Esophagus squamous epithelium (tissue), 5 donors: ENCODE results near the gene TRAPPC11. TPM values are rescaled to one million over a fixed set of nuclear protein-coding genes. Genes with fewer than 3 reads are reported as not detected.

ENCODE experiments used
- DNase-seq: peaks from one replicate; lab custom pipeline; 2025; lab: John Stamatoyannopoulos, UW
- H3K27ac ChIP-seq, 4 donors: fragments of 200-600 bp; sonication (generic); one replicate each; pipeline ENCODE4 v1.5.1; 2016 to 2019; ENCODE audit warnings: mild to moderate bottlenecking in 1 of 4
- H3K27me3 ChIP-seq, 4 donors: fragments of 200-600 bp; sonication (generic); 1 replicate in 3 of 4; 2 replicates in 1 of 4; pipeline versions ENCODE4 v1.5.1 to v1.6.0; 2017 to 2021; ENCODE audit warnings: antibody characterized with exemption in 1 of 4
- H3K36me3 ChIP-seq, 3 donors: fragments of 200-600 bp; sonication (generic); one replicate each; pipeline ENCODE4 v1.5.1; 2016 to 2019
- H3K4me1 ChIP-seq, 3 donors: fragments of 200-600 bp; sonication (generic); one replicate each; pipeline ENCODE4 v1.5.1; 2017 to 2019
- H3K4me3 ChIP-seq, 4 donors: fragments of 200-600 bp; sonication (generic); 1 replicate in 3 of 4; 2 replicates in 1 of 4; pipeline ENCODE4 v1.5.1; 2016 to 2019; ENCODE audit warnings: mild to moderate bottlenecking in 2 of 4, moderate library complexity in 1 of 4
- H3K9me3 ChIP-seq, 3 donors: fragments of 200-600 bp; sonication (generic); one replicate each; pipeline ENCODE4 v1.5.1; 2016 to 2019
- CTCF ChIP-seq, 6 experiments: fragments of 450-650 bp in 4 of 6; fragments of 200-600 bp in 2 of 6; sonication (generic) in 2 of 6; IDR thresholded peaks; one replicate each; pipeline ENCODE4 v1.5.1; 2016 to 2019; ENCODE audit warnings: antibody characterized with exemption in 6 of 6, mild to moderate bottlenecking in 4 of 6, moderate library complexity in 4 of 6
- POLR2A ChIP-seq, 4 donors: fragments of 450-650 bp; IDR thresholded peaks; one replicate each; pipeline ENCODE4 v1.6.1; 2017; ENCODE audit warnings: antibody characterized with exemption in 4 of 4, mild to moderate bottlenecking in 4 of 4, moderate library complexity in 3 of 4
- WGBS, 2 donors: methylation state at CpG; one replicate each; pipeline ENCODE4 v1.1.5; 2018; 5-methylcytosine and 5-hydroxymethylcytosine counted together
- intact Hi-C: fragments of 100-400 bp; cut with DNase I; formaldehyde crosslinking; loops from one replicate; pipeline ENCODE4 v1.15.0; 2022
- total RNA-seq, 4 donors: library from RNA; depleted of rRNA; stranded (reverse); fragments of >200 nt; gene quantifications; one replicate each; pipeline ENCODE4 v1.1.0, GENCODE V29; 2016
- donor health status: DM: yes; HTN: yes; CAD: no.

TRAPPC11 gene
- total RNA-seq, 4 donors from 2014 or later: 24.5 to 36.2 (median 34.6) TPM

- Histone ChIP-seq H3K9me3 (no peaks in the 10 kb centered on the region), H3K36me3 (peaks cover 9 to 95% (median 36%) of the 10 kb centered on the region in 3 donors), H3K4me1 (no peaks in the 10 kb centered on the region), H3K27me3 (no peaks in the 10 kb centered on the region), H3K4me3 (no peak overlapping the region), H3K27ac (no peak overlapping the region)
- DNase-seq: no peak
- WGBS, 2 donors: 96 to 100% methylated on average over 1 of the region's 1 CpG
- TF ChIP-seq CTCF (IDR thresholded peaks at IDR 0.05) (no peak), POLR2A (IDR thresholded peaks at IDR 0.05) (no peak)
- intact Hi-C loops: no loop called here
These were observed 43.4 kb downstream of the TRAPPC11 start for GRCh38 chr4:183702492-183702891.

GRCh38 chr4:183714626-183715025, 55.5 kb downstream of the TRAPPC11 start:
- TF ChIP-seq CTCF (IDR thresholded peaks at IDR 0.05): no peak
- TF ChIP-seq POLR2A (IDR thresholded peaks at IDR 0.05): no peak
- Histone ChIP-seq H3K9me3 (no peaks in the 10 kb centered on the region), H3K27ac (no peak overlapping the region), H3K27me3 (no peaks in the 10 kb centered on the region), H3K36me3 (peaks cover 0 to 53% (median 6%) of the 10 kb centered on the region in 3 donors), H3K4me3 (no peak overlapping the region), H3K4me1 (peaks cover 0 to 6% (median 0%) of the 10 kb centered on the region in 3 donors)
- DNase-seq: no peak
- WGBS, 2 donors: 68 to 76% methylated on average over 7 of the region's 7 CpGs
- intact Hi-C loops: no loop called here

- no peak for DNase-seq
- intact Hi-C loops: no loop called here
These were observed 57.2 kb downstream of the TRAPPC11 start for GRCh38 chr4:183716302-183716701.

GRCh38 chr4:183718876-183719275, 59.8 kb downstream of the TRAPPC11 start:
- H3K27me3 ChIP-seq: no peaks in the 10 kb centered on the region
- H3K4me3 ChIP-seq: no peak overlapping the region
- no peak for TF ChIP-seq CTCF (IDR thresholded peaks at IDR 0.05)
- TF ChIP-seq POLR2A (IDR thresholded peaks at IDR 0.05): no peak
- no peak overlapping the region for H3K27ac ChIP-seq
- WGBS, 2 donors: 39 to 41% methylated on average over 5 of the region's 5 CpGs
- no peak for DNase-seq
- no peaks in the 10 kb centered on the region for H3K9me3 ChIP-seq
- H3K4me1 ChIP-seq: peaks cover 3 to 17% (median 10%) of the 10 kb centered on the region in 3 donors
- peaks cover 0 to 10% (median 0%) of the 10 kb centered on the region in 3 donors for H3K36me3 ChIP-seq
- intact Hi-C loops: no loop called here

More at GRCh38 chr4:183716302-183716701, 57.2 kb downstream of the TRAPPC11 start:
- Histone ChIP-seq H3K4me3 (no peak overlapping the region), H3K9me3 (no peaks in the 10 kb centered on the region), H3K27ac (no peak overlapping the region), H3K4me1 (peaks cover 0 to 6% (median 0%) of the 10 kb centered on the region in 3 donors), H3K36me3 (peaks cover 0 to 36% (median 0%) of the 10 kb centered on the region in 3 donors), H3K27me3 (no peaks in the 10 kb centered on the region)
- TF ChIP-seq CTCF (IDR thresholded peaks at IDR 0.05): no peak
- no peak for TF ChIP-seq POLR2A (IDR thresholded peaks at IDR 0.05)
- WGBS, 2 donors: 82 to 89% methylated on average over 4 of the region's 4 CpGs

- whole genome bisulfite sequencing, 2 donors: 57 to 61% methylated on average over 23 to 31 of the region's 38 CpGs
- Histone ChIP-seq H3K36me3 (no peaks in the 10 kb centered on the region), H3K4me3 (peak overlapping the region in 3 of 4 donors; percentile 43 to 78 (median 57)), H3K27ac (peak overlapping the region in 2 of 4 donors; percentile 13 to 69), H3K27me3 (no peaks in the 10 kb centered on the region), H3K9me3 (no peaks in the 10 kb centered on the region), H3K4me1 (peaks cover 3 to 17% (median 11%) of the 10 kb centered on the region in 3 donors)
- no peak for TF ChIP-seq POLR2A (IDR thresholded peaks at IDR 0.05)
- TF ChIP-seq CTCF (IDR thresholded peaks at IDR 0.05): peak in 2 of 6 experiments; percentile 13 to 50
- no peak for DNase-seq
- intact Hi-C loops: no loop called here
These were observed 62.4 kb downstream of the TRAPPC11 start for GRCh38 chr4:183721207-183722081.
